Measurements from ENCODE around the gene DPH2.

DNA sequence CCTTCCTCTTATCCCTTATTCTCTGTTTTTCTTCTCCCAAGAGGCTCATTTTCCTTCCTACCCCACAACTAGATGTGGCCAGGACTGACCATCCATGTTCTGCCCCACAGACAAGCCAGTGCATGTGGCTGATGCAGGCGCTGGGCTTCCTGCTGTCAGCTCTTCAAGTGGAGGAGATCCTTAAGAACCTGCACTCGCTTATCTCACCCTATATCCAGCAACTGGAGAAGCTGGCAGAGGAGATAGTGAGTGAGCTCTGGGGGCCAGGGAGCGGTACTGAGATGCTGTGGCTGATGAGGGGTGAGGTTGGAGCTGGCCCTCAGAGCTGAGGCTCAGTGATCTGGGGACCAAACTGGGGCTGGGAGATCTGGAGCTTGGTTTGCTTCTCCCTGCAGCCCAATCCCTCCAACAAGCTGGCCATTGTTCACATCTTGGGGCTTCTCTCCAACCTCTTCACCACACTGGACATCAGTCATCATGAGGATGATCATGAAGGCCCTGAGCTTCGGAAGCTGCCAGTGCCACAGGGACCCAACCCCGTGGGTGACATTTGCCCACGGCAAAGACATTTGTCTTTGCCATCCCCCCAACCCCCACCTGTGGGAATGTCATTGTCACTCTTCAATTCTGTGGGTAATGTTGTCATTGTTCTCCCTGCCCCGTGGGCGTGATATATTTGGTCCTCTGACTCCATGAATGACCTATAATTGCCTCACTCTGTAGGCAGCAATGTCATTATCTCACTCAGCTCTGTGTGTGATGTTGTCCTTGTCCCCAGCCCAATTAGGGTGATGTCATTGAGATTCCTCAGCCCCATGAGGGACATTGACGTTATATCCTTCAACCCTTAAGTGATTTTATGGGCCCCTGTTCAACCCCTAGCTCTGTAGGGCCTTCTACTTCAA lies 11.2 kb upstream of the DPH2 start:
- TF ChIP-seq, protein P1, sequence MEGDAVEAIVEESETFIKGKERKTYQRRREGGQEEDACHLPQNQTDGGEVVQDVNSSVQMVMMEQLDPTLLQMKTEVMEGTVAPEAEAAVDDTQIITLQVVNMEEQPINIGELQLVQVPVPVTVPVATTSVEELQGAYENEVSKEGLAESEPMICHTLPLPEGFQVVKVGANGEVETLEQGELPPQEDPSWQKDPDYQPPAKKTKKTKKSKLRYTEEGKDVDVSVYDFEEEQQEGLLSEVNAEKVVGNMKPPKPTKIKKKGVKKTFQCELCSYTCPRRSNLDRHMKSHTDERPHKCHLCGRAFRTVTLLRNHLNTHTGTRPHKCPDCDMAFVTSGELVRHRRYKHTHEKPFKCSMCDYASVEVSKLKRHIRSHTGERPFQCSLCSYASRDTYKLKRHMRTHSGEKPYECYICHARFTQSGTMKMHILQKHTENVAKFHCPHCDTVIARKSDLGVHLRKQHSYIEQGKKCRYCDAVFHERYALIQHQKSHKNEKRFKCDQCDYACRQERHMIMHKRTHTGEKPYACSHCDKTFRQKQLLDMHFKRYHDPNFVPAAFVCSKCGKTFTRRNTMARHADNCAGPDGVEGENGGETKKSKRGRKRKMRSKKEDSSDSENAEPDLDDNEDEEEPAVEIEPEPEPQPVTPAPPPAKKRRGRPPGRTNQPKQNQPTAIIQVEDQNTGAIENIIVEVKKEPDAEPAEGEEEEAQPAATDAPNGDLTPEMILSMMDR (IDR thresholded peaks at IDR 0.05): no peak
- TF ChIP-seq POLR2A (IDR thresholded peaks at IDR 0.05): no peak

Data from right lobe of liver (tissue), 4 donors.